HG03045 (cell line): ENCODE results near the gene CACFD1.

Experiments used
- ATAC-seq: cut with Tn5 transposase; IDR thresholded peaks from one replicate; pipeline ENCODE4 v1.9.1; 2021; ENCODE audit warnings: mild to moderate bottlenecking, moderate library complexity; ENCODE audit not compliant: unreplicated experiment

CACFD1 gene

DNA sequence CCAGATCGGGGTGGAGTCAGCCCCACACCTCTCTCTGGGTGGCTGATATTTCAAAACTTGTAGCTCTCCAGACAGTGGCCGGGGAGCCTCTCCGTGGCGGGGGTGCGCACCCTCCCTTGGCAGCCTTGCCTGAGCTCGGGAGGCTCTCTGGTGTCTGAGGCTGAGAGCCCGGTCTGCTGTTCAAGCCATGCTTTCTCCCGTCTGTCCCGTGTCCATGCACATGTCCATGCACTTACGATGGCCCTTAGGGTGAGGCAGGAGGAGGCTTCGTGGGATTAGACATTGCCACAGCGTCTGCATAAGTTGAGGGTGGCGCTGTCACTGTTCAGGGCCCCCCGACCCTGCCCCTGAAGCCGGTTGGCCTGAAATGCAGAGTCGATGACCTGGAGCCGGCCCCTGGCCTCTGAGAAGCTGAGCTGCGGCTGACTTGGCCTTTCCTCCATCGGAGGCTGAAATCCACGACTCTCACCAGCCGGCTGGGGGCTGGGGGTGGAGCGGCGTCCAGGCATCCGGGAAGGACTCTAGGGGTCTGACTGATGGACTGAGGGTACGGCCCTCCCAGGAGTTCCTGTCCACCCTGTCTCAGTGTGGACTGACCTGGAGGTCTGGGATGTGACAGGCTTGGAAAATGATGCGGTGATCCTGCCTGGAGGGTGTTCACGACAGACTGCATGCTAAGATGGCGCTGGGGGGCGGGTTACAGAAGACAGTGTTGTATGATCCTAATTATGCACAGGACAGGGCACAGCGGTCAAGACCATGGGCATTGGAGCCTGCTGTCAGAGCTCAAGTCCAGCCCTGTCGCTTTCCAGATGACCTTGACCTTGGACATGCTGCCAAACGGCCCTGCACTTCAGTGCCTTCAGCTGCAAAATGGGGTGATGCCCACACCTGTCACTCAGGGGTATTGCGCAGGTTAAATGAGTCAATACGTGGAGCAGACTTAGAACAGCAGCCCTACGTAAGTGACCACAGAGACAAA is 37.4 kb downstream of the CACFD1 start:
- ATAC-seq: no peak

DNA sequence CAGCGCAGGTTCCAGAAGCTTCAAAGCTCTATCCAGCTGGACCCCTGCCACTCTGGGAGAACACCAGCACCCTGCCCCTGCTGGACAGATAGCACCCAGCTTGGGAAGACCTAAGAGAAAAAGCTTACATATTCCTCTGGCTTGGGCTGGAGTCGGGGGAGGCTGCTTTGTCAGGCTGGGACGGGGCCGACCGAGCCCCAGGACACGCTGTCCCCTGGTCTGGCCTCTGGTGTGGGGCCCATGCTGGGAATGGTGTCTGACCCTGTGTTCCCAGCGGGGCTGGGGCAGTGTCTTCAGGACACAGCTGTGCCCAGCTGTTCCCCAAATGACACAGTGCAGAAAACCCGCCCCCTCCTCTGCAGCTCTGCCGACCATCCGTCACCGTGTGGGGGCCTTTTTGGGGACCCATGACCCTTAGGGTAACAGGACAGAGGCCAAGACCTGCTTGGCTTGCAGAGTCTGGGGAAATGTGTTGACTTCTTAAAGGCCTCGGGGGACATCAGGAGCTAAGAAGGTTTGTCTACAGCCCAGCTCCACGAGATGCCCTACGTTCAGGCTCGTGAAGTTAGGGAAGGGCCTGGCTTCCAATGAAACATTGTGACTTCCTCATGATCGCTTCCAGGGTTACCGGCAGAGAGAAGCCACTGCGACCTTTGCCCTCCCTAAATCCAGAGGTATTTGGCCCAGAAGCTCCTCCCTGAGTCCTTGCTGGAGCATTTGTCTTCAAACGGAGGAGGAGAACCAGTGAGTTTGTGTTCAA is 39.5 kb downstream of the CACFD1 start:
- no peak for ATAC-seq

DNA sequence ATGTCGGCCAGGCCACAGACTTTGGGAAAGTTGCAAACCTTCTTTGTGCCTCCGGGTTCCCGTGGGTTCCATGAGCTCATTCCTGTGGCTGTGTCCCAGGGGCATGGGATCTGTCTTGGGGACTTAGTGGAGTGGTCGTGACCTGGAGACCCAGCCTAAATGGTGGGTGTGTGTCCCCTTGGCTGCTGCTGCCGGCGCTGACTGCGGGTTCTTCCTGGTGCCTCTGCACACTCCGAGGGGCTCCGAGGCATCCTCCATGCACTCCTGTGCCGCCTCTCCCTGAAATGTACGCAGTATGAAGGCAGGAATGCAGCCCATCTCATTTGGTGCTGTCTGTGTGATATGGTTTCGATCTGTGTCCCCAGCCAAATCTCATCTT is 40.1 kb downstream of the CACFD1 start:
- ATAC-seq: no peak

DNA sequence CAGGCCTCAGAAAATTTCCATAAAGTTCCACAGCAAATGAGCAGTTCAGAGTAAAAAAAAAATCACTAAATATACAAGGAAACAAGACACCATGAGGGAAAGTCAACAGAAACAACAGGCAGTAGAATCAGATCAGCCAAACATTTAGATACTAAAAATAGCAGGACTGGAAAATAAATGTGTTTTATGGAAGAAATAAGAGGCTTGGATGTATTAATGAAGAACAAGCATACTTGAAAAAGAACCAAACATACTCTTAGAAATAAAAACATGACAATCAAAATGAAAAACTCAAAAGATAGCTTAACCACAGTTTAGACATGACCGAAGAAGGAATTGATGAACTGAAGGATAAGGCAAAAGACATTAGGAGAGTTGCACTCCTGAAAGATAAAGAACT is 42.3 kb downstream of the CACFD1 start:
- ATAC-seq: no peak

DNA sequence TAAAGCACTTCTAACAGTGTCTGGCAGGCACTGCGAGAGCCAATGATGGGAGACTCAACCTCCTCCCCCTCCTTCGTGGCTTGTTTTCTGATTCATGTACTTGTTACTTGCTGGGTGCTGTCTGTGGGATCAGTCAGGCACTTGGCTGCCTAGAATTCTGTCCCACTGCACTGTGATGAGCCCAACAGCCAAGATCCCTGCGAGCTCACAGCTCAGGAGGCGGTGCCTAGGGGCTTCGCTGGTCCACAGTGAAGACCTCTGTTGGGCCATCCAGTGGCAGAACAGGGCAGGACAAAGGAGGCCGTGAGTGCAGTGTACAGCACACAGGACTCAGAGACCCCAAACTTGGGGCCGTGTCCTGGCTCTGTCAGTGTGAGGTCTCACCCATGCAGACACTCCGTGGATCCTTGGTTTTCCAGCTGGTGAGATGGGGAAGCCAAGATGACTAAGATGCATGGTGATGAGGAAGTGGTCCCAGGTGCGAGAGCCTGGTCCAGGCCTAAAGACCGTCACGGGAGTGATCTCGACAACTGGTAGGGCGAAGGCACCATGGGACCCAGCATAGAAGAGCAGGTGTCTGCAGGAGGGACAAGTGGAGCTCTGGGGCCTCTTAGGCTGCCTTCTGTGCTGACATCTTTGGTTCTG is 45.5 kb downstream of the CACFD1 start:
- no peak for ATAC-seq

DNA sequence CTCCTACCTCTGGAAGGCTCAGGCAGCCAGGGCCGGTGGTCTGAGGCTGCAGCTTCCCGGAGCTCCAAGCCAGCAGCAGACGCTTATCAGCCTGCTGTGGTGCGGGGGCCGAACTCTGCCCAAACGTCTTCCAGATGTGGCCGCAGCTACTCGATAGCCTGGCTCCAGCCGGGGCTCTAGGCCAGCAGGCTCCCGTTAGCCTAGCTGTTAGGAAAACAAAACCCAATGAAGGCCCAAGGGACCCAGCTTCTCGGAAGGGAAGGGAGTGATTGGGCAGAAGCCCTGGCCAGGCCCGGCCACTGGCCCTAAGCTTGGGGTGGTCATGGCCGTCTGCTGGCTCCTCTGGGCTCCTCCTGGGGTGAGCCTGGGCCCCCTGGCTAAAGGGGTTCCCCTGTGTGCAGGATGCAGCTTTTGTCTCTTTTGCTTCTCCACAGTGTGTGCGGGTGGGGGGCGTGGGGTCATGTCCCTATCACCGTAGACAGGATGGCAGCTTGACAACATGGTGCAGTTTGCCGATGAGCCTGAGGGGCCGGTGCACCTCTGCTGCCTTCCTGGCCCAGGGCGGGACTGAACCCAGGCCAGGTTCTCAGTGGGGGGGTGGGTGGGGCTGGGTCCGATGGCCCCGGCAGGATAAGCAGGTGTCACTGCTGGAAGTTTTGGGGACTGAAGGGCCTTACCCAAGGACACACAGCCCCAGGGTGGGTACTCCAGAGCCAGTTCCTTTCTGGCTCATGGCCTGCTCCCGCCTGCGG is 46.3 kb downstream of the CACFD1 start:
- ATAC-seq: no peak

DNA sequence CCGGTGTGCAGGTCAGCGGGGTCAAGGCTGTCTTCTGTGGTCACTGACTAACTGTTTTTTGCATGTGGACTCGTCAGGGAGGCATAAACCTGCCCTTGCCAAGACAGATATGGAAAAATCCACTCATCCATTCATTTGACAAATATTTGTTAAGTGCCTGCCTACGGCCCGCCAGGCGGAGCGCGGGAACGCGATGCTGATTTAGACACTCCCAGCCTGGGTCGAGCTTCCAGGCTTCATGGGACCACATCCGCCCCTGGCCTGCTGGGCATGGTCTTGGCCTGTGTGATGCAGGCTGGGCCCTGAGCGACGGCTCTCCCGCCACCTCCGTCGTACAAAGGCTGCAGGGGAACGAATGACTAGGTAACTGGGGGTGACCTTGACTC is 46.9 kb downstream of the CACFD1 start:
- ATAC-seq: no peak

DNA sequence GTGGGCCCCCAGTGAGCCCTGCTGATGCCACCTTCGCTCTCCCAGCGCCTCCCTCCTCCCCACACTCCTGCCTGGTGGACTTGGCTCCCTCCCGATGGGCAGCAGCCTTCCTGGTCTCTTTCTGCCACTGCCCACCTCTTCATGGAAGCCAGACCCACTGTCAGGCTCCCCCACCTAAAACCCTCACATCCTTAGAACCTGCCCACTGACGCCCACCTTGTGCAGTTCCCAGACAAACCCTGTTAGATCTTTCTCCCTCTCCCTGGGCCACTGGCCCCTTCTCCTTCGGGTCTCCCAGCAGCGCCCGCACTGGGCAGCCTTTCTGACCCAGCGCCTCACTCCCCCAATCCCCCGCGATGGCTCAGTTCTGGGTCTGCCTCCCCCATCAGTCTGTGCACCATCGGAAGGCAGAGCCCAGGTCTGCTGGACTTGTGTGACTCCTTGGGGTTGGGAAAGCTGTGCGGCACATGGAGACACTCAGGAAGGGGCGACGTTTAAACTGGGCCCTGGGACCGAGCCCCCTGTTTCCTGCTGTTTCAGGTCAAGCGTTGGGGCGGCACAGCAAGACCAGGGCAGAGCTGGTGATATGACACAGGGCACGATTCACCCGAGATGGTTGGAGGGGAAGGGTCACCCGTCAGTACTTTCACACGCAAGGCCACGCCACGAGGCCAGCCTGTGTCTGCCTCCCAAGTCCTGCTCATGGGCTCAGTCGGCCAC is 47.6 kb downstream of the CACFD1 start:
- no peak for ATAC-seq

DNA sequence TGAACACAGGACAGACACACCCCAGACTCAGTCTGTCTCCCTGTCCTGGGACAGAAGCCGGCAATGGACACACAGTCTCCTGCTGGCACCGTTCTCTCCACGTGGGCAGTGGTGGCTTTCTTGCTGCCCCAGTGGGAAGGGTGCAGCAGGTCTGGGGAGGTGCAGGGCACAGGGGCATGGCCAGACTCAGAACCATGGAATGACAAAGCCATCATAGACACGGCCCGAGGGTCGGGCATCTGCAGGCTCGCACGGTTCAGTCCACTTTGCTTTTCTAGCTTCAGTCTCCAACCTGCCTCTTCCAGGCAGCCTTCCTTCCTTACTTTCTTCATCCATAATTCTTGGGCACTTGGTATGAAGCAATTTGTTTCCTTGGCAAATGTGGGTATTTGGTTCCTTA is 48.3 kb downstream of the CACFD1 start:
- no peak for ATAC-seq

DNA sequence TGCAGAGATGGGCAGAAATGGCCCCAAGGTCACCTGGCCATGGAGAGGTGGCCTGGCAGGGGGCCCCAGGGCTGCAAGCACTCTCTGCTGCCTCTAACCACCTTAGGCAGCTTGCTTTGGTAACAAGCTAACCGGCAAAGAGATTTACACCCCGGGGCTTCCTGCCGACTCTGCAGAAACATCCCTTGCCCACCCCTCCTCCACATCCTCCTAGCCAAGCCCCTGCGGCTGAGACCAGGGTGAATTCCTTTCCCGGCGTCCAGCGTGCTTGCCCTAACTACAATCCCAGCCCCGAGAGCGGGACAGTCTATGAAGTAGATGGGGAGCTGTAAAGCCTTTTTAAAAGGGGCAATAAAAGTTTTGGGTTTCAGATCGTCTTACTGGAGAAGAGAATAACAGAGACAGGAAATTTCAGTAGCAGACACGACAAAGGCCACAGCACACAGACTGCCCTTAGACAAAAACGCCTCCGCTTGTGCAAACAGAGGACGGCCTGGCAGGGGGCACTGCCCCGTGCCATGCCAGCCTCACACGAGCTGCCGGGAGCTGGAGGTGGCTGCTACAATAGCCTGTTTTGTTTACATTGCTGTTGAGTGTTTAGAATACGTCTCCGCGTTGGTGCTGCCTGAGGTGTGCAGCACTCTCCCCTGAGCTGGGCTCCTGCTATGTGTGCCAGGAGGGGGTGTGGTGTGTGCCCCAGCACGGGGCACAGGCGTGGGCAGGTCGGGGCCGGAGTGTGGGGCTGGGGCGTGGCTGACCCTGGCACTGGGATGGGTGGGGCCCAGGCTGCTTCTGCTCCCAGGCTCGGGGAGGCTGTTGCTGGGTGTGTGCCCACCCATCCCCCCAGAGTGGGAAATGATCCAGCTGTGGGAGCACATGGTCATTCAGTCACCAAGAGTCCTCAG is 49.7 kb downstream of the CACFD1 start:
- ATAC-seq: no peak

DNA sequence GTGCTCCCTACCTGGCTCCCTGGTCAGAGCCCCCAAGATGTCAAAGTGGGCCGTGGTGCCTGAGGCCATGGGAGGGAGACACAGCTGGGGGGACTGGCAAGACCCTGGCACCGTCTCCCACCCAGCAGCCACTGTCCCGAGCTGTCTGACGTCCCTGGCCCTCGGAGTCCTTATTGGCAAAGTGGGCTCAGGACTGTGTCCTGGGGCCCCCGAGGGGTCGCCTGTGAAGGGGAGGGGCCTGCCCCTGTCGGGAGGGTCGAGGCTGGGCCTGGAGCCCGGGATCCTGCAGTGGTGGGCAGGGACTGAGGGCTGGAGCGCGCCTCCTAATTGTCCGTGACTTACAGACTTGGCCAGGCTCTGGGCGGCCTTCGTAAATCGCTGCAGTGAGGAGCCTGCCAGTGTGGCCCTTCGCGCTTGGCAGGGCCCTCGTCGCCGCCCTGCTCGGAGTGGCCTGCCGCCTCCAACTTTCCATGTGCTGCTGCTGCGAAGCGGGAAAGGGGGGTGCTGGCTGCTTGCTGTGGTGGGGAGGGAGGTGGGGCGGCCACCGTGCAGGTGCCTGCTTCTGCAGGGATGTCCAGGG is 51.2 kb downstream of the CACFD1 start:
- ATAC-seq: no peak

DNA sequence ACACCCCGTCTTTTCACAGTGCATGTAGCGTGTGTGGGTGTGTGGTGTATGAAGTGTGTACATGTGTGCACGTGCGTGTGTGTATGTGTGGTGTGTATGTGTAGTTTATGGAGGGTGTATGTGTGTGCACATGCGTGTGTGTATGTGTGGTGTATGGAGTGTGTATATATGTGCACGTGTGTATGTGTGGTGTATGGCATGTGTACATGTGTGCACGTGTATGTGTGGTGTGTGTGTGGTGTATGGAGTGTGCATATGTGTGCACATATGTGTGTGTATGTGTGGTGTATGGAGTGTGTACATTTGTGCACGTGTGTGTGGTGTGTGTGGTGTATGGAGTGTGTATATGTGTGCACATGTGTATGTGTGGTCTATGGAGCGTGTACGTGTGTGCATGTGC is 51.8 kb downstream of the CACFD1 start:
- no peak for ATAC-seq

DNA sequence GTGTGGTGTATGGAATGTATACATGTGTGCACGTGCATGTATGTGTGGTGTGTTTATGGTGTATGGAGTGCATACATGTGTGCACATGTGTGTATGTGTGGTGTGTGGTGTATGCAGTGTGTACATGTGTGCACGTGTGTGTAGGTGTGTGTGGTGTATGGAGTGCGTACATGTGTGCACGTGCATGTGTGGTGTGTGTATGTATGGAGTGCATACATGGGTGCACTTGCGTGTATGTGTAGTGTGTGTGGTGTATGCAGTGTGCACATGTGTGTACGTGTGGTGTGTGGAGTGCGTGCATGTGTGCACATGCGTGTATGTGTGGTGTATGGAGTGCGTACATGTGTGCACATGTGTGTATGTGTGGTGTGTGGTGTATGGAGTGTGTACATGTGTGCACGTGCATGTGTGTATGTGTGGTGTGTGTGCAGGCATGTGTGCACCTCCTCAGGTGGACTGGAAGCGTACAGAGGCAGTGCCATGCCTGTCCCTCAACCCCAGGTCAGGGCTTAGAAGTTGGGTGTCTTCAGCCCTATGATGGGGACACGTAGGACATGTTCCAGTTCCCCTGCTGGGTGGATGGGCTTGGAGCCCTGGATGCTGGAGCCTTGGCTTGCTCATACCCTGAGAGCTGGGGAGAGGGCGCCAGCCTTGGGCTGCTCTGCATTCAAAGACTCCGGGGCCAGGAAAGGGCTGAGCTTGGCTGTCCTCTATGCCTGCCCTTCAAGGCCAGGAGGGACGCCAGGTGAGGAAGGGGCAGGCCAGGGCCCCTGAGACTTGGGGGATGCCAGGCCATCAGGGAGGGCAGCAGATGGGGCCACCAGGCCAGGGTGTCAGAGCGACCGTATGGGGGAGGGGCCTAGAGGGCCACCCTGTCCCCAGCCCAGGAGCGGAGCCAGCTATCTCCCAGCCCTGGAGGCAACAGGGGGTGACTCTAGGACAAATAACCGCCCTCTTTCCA is 52.8 kb downstream of the CACFD1 start:
- ATAC-seq: no peak

DNA sequence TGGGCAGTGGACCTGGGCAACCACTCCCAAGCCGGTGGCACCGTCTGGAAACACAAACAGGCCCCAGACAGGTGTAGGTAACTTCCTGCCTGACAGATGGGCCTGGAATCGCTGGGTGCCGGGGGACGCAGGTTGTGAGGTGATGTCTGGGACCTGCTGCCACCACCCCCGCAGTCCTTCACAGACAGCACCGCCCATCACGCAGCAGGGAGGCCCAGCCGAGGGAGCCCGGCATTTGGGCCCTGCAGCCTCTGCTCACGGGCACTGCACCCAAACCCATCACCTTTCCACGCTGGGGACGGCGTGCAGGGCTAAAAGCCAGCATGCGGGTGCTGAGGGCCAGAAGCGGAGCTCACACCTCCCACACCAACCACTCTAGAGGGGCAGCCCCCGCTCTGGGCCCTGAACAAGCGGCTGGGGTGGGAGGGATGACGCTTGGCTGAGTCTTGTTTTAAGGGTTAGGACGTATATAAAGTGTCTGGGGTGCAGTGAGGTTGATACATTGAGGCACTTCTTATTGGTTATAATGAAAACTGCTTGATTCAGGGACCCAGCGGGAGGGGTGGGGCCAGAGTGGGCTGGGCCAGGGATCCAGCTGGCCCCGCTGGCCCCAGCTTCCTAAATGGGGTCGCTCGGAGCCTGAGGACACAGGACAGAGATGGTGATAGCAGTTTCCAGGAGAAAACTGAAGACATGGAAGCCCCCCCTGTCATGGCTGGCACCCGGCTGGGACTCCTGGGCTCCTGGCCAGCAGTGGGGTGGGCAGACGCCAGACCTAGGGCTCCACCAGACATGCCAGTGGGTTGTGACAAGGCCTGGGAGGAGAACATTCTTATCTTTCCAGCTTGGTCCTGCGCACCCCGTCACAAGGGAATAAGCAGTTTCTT is 53.7 kb downstream of the CACFD1 start:
- ATAC-seq: no peak

DNA sequence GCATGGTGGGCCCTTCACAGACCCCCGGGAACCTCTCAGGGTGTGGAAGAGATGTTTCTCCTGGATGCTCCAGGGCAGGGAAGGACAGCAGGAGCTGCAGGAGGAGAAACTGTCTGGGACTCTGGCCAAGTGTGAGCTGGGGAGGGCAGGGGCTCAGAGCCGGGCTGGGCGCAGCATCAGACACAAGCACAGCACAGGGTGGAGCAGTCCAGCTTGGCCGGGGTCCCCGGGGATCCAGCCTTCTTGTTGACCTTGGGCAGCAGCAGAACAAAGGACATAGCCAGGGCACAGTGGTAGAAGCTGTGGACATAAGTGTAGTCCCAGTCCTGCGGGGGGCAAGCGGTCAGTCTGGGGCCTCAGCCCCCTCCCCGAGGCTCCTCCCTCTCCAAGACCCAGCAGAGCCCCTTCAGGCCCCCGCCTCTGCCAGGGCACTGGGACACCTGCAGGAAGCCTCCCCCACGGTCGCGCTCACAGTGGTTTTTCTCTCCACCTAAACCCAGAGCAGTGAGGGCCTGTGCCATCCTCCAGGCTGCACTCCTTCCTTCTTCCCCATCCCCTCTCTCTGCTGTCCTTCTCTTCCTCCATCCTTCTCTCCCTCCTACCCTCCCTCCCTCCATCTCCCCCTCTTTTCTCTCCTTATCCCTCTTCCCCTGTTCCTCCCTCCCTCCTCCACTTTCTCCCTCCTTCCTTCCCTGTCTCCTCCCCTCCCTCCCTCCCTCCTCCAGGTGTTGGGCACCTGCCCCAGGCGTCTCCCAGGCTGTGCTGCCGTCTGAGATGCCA is 54.9 kb downstream of the CACFD1 start:
- no peak for ATAC-seq

DNA sequence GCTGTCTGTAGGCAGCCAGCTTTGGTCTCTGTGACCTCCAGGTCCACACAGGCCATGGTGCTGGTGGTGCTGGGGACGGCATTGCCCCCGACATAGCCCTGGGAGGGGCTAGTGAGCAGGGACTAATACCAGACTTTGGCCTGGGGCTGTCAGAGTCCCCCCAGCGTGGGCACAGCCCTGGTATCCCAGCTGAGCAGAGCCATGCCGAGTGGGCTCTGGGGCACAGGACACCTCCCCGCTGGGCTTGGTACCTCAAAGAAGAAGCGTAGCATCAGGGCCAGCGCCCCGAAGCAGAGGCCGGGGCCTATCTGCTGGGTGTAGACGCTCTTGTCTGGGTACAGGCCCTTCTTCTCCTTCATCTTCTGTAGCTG is 55.4 kb downstream of the CACFD1 start:
- no peak for ATAC-seq
